ENCODE measurements around the gene DGKH.

GRCh38 chr13:42275098-42275471 is 226.6 kb downstream of the DGKH start:
- no peak for TF ChIP-seq CTCF (conservative IDR thresholded peaks at IDR 0.05)
- TF ChIP-seq EZH2 (IDR thresholded peaks at IDR 0.05; ENCODE audit: low read depth), result no peak

Measured in PC-9 (cell line).